Stimulated activated CD8-positive, alpha-beta memory T cell treated with anti-CD3 and anti-CD28 coated beads, Interleukin-12 subunit alpha, Interleukin-12 subunit beta, amount 100 ng/mL, for 24 hours (primary cell): ENCODE results near the gene CBX4.

ENCODE experiments used
- DNase-seq: peaks from one replicate; pipeline ENCODE4 v3.0.0-alpha.2; 2020; ENCODE audit errors: extremely low read depth

CBX4 gene

GRCh38 chr17:79839356-79840268 is at the start of gene CBX4:
Gene CBX4, minus strand, starts transcription at chr17:79839440. Its CDS starts 189 bp downstream, at chr17:79839251.
- peak; percentile 80 for DNase-seq

GRCh38 chr17:79888009-79888540 is 48.8 kb upstream of the CBX4 start:
- no peak for DNase-seq

- no peak for DNase-seq
Measured at GRCh38 chr17:79887451-79887991, 48.3 kb upstream of the CBX4 start.

- no peak for DNase-seq
Measured at GRCh38 chr17:79883202-79883601, 44.0 kb upstream of the CBX4 start.

- no peak for DNase-seq
Measured at GRCh38 chr17:79878329-79878947, 39.2 kb upstream of the CBX4 start.

- DNase-seq = no peak
Measured at GRCh38 chr17:79877041-79877440, 37.8 kb upstream of the CBX4 start.

GRCh38 chr17:79875511-79875910 is 36.3 kb upstream of the CBX4 start:
- no peak for DNase-seq

GRCh38 chr17:79874329-79874981 is 35.2 kb upstream of the CBX4 start:
- DNase-seq = no peak

GRCh38 chr17:79873583-79873982 is 34.3 kb upstream of the CBX4 start:
- no peak for DNase-seq

- no peak for DNase-seq
Measured at GRCh38 chr17:79872762-79873161, 33.5 kb upstream of the CBX4 start.

- DNase-seq = no peak
Measured at GRCh38 chr17:79871131-79871530, 31.9 kb upstream of the CBX4 start.

GRCh38 chr17:79870540-79870939 is 31.3 kb upstream of the CBX4 start:
- DNase-seq = no peak

- DNase-seq = no peak
Measured at GRCh38 chr17:79866791-79867518, 27.7 kb upstream of the CBX4 start.

GRCh38 chr17:79865351-79866210 is 26.3 kb upstream of the CBX4 start:
- DNase-seq = no peak

- no peak for DNase-seq
Measured at GRCh38 chr17:79864617-79865250, 25.5 kb upstream of the CBX4 start.

- no peak for DNase-seq
Measured at GRCh38 chr17:79864147-79864546, 24.9 kb upstream of the CBX4 start.

- DNase-seq = no peak
Measured at GRCh38 chr17:79862771-79863440, 23.7 kb upstream of the CBX4 start.

GRCh38 chr17:79862238-79862637 is 23.0 kb upstream of the CBX4 start:
- DNase-seq = no peak
